Adipose tissue (tissue), 3 donors: Measurements from ENCODE around the gene ASB15. TPM values are rescaled to one million over a fixed set of nuclear protein-coding genes. Genes with fewer than 3 reads are reported as not detected.

Experiments used
- H3K27ac ChIP-seq: one replicate; pipeline ENCODE4 v1.5.1; 2013; ENCODE audit warnings: low read depth, low read length
- WGBS, 3 donors: extraction: QIAGEN DNeasy Blood & Tissue Kit; methylation state at CpG; one replicate each; pipeline ENCODE4 v1.1.7; 2013; 5-methylcytosine and 5-hydroxymethylcytosine counted together
- polyA plus RNA-seq, 3 donors: library from polyadenylated mRNA; stranded (reverse); fragments of 200-250 nt; gene quantifications; one replicate each; pipeline ENCODE4 v1.2.3, GENCODE V29; 2013
- donor health status: healthy with polysubstance abuse.
- donor health status: Bipolar disorder and iron deficiency.
- donor health status: healthy.

Gene ASB15
- polyA plus RNA-seq, 3 donors = 0.22 TPM; not detected in 2

GRCh38 chr7:123656544-123657303 is 55.1 kb downstream of the ASB15 start:
- no peak overlapping the region for H3K27ac ChIP-seq
- 84 to 91% (median 85%) methylated on average over 6 of the region's 6 CpGs for WGBS, 3 donors

- WGBS, 3 donors = 44 to 69% (median 46%) methylated on average over 1 of the region's 1 CpG
- H3K27ac ChIP-seq = no peak overlapping the region
These were observed 55.7 kb downstream of the ASB15 start for GRCh38 chr7:123657304-123657685.

GRCh38 chr7:123658023-123658422 is 56.4 kb downstream of the ASB15 start:
- WGBS, 3 donors = 83 to 86% (median 84%) methylated on average over 6 of the region's 6 CpGs
- H3K27ac ChIP-seq = no peak overlapping the region

- no peak overlapping the region for H3K27ac ChIP-seq
- 70 to 79% (median 74%) methylated on average over 8 of the region's 8 CpGs for WGBS, 3 donors
These were observed 59.1 kb downstream of the ASB15 start for GRCh38 chr7:123660514-123661354.

GRCh38 chr7:123661765-123662164 is 60.1 kb downstream of the ASB15 start:
- 56 to 80% (median 63%) methylated on average over 1 of the region's 1 CpG for WGBS, 3 donors

GRCh38 chr7:123662293-123662692 is 60.7 kb downstream of the ASB15 start:
- no peak overlapping the region for H3K27ac ChIP-seq
- 91 to 96% (median 94%) methylated on average over 15 of the region's 15 CpGs for WGBS, 3 donors

More at GRCh38 chr7:123661765-123662164, 60.1 kb downstream of the ASB15 start:
- no peak overlapping the region for H3K27ac ChIP-seq

GRCh38 chr7:123662755-123663154 is 61.1 kb downstream of the ASB15 start:
- WGBS, 3 donors = 51 to 68% (median 61%) methylated on average over 3 of the region's 3 CpGs
- no peak overlapping the region for H3K27ac ChIP-seq

GRCh38 chr7:123663200-123663599 is 61.6 kb downstream of the ASB15 start:
- no peak overlapping the region for H3K27ac ChIP-seq
- WGBS, 3 donors = 92 to 96% (median 92%) methylated on average over 6 of the region's 6 CpGs

GRCh38 chr7:123665157-123665556 is 63.5 kb downstream of the ASB15 start:
- no peak overlapping the region for H3K27ac ChIP-seq
- 47 to 75% (median 65%) methylated on average over 2 of the region's 2 CpGs for WGBS, 3 donors

- H3K27ac ChIP-seq = no peak overlapping the region
- 25 to 83% (median 73%) methylated on average over 1 of the region's 1 CpG for WGBS, 3 donors
These were observed 64.3 kb downstream of the ASB15 start for GRCh38 chr7:123665896-123666295.

- H3K27ac ChIP-seq = no peak overlapping the region
- 35 to 50% (median 37%) methylated on average over 1 of the region's 1 CpG for WGBS, 3 donors
These were observed 64.9 kb downstream of the ASB15 start for GRCh38 chr7:123666492-123666891.

GRCh38 chr7:123669485-123669884 is 67.9 kb downstream of the ASB15 start:
- H3K27ac ChIP-seq = no peak overlapping the region
- WGBS, 3 donors = 89 to 96% (median 93%) methylated on average over 7 of the region's 7 CpGs

- WGBS, 3 donors = 87 to 94% (median 91%) methylated on average over 5 of the region's 5 CpGs
- no peak overlapping the region for H3K27ac ChIP-seq
These were observed 71.6 kb downstream of the ASB15 start for GRCh38 chr7:123673137-123673732.

- 80 to 89% (median 87%) methylated on average over 3 of the region's 3 CpGs for WGBS, 3 donors
- H3K27ac ChIP-seq = no peak overlapping the region
These were observed 72.3 kb downstream of the ASB15 start for GRCh38 chr7:123673752-123674398.

- 42 to 57% (median 50%) methylated on average over 2 of the region's 2 CpGs for WGBS, 3 donors
- H3K27ac ChIP-seq = no peak overlapping the region
These were observed 73.0 kb downstream of the ASB15 start for GRCh38 chr7:123674399-123675180.

GRCh38 chr7:123675181-123675473 is 73.5 kb downstream of the ASB15 start:
- no peak overlapping the region for H3K27ac ChIP-seq

- WGBS, 3 donors = 76 to 91% (median 84%) methylated on average over 2 of the region's 2 CpGs
- no peak overlapping the region for H3K27ac ChIP-seq
These were observed 75.6 kb downstream of the ASB15 start for GRCh38 chr7:123677061-123677715.

- WGBS, 3 donors = 85 to 99% (median 87%) methylated on average over 3 of the region's 3 CpGs
- no peak overlapping the region for H3K27ac ChIP-seq
These were observed 78.0 kb downstream of the ASB15 start for GRCh38 chr7:123679614-123680013.
